Muscle layer of duodenum (tissue), 2 donors: ENCODE measurements around the gene PSMC3.

Source experiments
- H3K27ac ChIP-seq: one replicate; pipeline ENCODE4 v1.7.0; 2013; ENCODE audit warnings: mild to moderate bottlenecking, low read length
- H3K27me3 ChIP-seq: one replicate; pipeline ENCODE4 v1.7.0; 2013; ENCODE audit warnings: low read depth, mild to moderate bottlenecking, control low read depth, low read length
- H3K36me3 ChIP-seq, 2 donors: one replicate each; pipeline ENCODE4 v1.7.0; 2013; ENCODE audit warnings: low read length in 2 of 2, control low read depth in 1 of 2, mild to moderate bottlenecking in 1 of 2; ENCODE audit not compliant: insufficient read depth in 2 of 2, control insufficient read depth in 1 of 2
- H3K4me1 ChIP-seq, 2 donors: one replicate each; pipeline ENCODE4 v1.7.0; 2013; ENCODE audit warnings: low read length in 2 of 2, mild to moderate bottlenecking in 2 of 2, control low read depth in 1 of 2, moderate library complexity in 1 of 2; ENCODE audit not compliant: insufficient read depth in 2 of 2, control insufficient read depth in 1 of 2
- H3K4me3 ChIP-seq, 2 donors: one replicate each; pipeline ENCODE4 v1.7.0; 2013; ENCODE audit warnings: low read length in 2 of 2, low read depth in 1 of 2, mild to moderate bottlenecking in 1 of 2
- H3K9me3 ChIP-seq, 2 donors: one replicate each; pipeline ENCODE4 v1.7.0; 2013; ENCODE audit warnings: low read length in 2 of 2, control low read depth in 1 of 2, mild to moderate bottlenecking in 1 of 2; ENCODE audit not compliant: control insufficient read depth in 1 of 2
- donor health status: healthy.

The PSMC3 gene

DNA sequence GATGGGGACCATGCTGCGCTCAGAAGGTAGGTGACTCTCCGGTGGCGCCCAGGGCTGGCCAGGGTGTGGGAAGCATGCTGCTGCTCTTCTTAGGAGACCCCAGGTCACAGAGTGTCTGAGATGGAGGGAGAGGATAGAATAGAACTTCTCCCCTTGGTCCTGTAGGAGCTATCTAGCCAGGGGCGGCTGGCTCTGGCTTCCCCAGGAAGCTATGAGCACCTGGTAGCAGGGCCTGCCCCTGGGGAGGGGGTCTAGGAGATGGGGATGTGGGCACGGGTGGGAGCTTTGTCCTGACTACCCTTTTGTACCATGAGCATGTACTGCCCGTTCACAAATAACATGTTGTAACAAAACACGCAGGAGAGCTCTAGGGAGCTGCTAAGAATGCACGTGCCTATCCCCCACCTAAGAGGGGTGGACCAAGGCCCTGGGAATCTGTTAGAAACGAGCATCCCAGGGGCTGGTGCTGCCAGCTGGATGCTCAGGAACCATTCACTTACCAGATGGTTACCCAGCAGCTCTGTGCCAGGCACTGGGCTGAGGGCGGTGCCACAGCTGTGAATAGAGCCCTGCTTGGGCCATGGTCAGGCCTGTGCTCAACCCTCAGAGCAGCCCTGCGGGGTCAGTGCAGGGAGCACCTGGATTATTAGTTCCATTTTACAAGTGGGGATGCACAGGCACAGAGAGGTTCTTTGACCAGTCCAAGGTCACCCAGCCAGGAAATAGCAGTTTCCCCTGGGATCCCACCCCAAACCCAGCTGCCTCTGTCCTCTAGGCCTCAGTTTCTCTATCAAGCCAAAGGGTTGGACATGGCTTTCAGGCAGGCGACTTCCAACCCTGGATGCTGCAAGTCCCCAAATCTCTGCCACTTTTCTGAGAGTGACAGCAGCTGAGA, 15.6 kb downstream of the PSMC3 start:
- H3K27ac ChIP-seq, result no peak overlapping the region
- peaks cover 9 to 56% of the 10 kb centered on the region in 2 donors for H3K4me1 ChIP-seq
- H3K27me3 ChIP-seq, result no peaks in the 10 kb centered on the region
- peaks cover 20 to 46% of the 10 kb centered on the region in 2 donors for H3K36me3 ChIP-seq
- peak overlapping the region in 1 of 2 donors; percentile 64 for H3K4me3 ChIP-seq
- H3K9me3 ChIP-seq, result no peaks in the 10 kb centered on the region

DNA sequence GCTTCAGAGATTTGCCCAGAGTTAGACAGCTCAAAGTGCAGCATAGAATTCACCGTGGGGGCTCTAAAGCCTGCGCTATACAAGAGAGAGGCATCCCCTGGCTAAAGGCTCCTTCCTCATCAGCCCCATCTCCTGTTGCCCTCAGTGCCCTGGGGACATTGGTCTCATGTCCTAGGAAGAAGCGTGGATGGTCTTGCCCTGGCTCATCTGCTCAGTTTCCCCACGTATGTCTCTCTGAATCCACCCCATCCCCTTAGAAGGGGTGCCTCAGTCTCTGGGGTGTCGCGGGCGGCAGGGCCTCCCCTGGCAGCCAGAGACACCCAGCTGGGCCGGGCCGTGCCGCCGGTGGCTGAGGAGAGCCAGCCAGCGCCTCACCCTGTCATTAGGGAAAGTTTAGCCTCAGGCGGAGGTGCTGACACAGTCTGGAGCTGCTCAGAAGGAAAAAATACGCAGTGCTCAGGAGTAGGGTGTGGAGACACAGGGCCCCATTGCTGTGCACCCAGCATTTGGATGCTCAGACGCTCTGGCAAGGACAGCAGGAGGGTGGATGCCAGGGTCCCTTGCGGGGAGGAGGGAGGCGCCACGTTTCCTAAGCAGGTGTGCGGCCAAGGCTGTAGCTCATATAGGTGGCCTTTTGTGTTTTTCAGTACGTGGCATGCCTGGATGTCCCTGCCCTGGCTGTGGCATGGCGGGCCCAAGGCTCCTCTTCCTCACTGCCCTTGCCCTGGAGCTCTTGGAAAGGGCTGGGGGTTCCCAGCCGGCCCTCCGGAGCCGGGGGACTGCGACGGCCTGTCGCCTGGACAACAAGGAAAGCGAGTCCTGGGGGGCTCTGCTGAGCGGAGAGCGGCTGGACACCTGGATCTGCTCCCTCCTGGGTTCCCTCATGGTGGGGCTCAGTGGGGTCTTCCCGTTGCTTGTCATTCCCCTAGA, 16.5 kb downstream of the PSMC3 start:
- H3K4me3 ChIP-seq, result peak overlapping the region; percentile 64 to 93
- H3K27ac ChIP-seq, result peak overlapping the region; percentile 96
- no peaks in the 10 kb centered on the region for H3K9me3 ChIP-seq
- H3K27me3 ChIP-seq, result no peaks in the 10 kb centered on the region
- peaks cover 16 to 37% of the 10 kb centered on the region in 2 donors for H3K36me3 ChIP-seq
- peaks cover 9 to 47% of the 10 kb centered on the region in 2 donors for H3K4me1 ChIP-seq

DNA sequence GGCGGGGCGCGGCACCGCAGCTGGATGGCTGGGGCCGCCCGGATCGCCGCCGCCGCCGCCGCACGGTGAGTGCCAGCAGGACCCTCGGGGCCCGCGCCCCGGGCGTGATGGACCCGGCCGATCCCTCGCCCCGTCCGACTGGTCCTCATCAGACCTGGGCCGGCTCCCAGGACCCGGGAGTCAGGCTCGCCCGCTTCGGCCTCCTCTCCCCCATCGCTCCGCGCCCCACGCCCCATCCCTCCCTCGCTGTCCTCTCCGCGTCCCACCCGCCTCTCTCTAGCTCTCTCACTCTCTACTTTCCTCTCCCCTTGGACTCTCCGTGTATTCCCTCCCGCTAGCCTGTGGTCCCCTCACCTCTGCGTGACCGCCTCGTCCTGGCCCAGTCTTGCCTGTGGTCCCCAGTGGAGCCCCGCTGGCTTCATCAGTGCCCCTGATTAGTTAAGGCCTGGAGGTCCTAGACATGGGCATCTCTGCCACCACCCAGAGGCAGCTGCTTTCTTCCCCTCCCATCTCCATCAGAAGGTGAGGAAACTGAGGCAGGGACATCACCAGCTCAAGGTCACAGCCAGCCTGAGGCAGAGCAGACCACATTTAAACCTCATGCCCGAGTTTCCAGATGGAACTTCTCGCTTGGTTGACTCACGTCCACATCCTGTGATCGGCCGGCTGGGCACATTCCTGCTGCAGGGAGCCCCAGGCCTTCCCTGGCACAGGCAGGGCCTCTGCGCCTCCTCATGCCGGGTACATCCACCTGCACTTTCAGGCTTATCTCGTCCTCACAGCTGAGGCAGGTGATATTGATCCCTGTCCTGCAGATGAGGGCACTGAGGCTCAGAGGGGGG, 17.4 kb downstream of the PSMC3 start:
- peaks cover 12 to 29% of the 10 kb centered on the region in 2 donors for H3K36me3 ChIP-seq
- H3K27me3 ChIP-seq, result no peaks in the 10 kb centered on the region
- peak overlapping the region; percentile 96 for H3K27ac ChIP-seq
- H3K9me3 ChIP-seq, result no peaks in the 10 kb centered on the region
- peaks cover 9 to 38% of the 10 kb centered on the region in 2 donors for H3K4me1 ChIP-seq
- peak overlapping the region; percentile 64 to 93 for H3K4me3 ChIP-seq

DNA sequence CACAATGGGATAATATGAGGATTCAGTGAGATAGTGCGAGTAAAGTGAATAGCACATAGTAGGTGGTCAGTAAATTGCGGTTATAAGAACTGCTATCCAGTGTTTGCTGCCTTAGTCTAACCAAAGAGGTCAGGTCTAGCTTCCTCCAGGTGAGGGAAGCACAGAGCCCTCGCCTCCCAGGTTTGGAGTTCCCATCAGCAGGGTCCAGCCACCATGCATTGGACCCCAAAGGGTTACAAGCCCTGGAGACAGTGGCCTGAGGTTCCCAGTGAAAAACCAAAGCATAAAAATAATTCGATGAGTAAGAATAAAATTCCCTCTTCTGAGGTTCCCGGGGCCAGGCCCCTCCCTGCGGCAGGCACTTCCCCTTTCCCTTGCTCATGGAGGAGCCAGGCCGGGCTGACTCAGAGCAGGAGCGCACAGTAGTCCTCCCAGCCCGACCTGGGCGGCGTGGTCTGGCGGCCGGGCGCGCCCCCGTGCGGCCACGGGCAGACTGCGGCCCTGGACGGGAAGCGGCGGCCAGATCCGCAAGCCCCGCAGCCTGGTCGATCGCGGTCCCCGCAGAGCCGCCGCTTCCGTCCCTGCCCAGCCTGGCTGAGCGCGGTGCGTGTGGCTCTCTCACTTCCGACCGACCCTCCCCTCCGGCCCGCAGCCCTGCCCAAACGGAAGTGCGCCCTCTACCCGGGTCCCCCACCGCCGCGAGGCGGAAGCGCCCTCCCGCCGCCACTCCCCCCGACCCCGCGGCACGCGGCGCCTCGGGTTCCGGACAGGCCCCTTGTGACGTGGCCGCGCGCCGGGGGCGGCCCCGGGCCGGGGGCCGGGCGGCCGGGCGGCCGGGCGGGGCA, 18.3 kb downstream of the PSMC3 start, which contains the start of gene SLC39A13:
Gene SLC39A13 (plus strand): TSS at position 845 of the 845 bp plus-strand sequence. CDS start 1,505 bp downstream, outside the sequence.
- peaks cover 9 to 33% of the 10 kb centered on the region in 2 donors for H3K4me1 ChIP-seq
- H3K27me3 ChIP-seq, result no peaks in the 10 kb centered on the region
- H3K27ac ChIP-seq, result peak within 1 kb of the TSS; percentile 100
- H3K4me3 ChIP-seq, result peak within 1 kb of the TSS; percentile 72 to 93
- H3K36me3 ChIP-seq, result peaks cover 6 to 22% of the 10 kb centered on the region in 2 donors
- H3K9me3 ChIP-seq, result no peaks in the 10 kb centered on the region

DNA sequence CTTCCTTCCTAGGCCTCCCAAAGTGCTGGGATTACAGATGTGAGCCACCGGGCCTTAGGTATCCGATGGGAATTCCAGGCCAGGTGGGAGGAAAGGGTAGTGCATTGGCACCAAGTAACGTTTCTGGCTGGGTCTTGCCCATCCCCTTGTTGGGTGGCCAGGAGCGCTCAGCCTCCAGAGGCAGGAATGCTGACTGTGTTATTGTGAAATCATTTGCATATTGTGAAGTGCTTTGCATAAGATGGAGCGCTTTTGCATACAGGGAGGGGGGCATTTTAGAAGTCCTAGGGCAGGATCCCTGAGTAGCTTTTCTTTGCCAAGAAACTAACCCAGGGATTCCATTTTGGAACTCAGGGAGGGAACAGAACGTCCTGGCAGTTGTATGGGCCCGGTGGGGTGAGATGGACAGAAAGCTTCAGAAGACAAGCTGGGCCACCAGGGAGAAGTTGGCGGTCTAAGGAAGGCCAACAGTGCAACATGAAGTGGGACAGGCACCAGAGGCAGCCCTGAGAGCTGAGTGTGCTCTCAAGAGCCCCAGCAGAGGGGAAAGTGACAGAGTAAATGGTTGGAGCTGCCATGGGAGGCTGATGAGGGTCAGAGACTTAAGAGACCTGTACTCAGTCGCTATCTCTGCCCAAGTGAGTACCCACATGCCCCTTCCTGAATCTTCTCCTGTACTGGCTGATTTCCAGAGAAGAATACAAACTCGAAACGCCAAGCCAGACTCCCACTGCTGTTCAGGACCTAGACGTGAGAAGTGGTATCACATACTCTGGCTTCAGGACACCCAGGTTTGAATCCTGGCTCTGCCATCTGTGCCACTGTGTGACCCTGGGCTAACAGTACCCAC, 19.1 kb downstream of the PSMC3 start:
- Histone ChIP-seq H3K9me3 (no peaks in the 10 kb centered on the region), H3K36me3 (peaks cover 6 to 22% of the 10 kb centered on the region in 2 donors), H3K27ac (peak overlapping the region; percentile 100), H3K4me1 (peaks cover 9 to 33% of the 10 kb centered on the region in 2 donors), H3K27me3 (no peaks in the 10 kb centered on the region), H3K4me3 (peak overlapping the region; percentile 72 to 92)

DNA sequence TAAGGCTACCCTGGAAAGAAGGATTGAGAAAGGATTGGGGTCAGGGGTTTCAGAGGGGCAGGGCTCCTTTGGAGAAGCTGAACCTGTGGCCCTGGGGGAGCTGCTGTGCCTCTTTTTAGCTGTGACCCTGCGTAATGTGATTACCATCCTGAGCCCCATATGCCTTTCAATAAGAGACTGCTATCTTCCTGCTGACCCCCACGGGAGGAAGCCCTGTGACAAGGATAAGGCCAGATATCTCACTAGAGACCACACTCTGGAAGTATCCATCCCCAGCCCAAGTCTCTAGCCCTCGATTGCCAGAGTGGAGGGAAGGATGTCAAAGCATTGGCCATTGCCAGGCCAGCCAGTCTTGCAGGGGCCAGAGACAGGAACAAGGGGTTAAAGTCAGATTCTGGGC, 22.7 kb downstream of the PSMC3 start:
- Histone ChIP-seq H3K4me1 (peaks cover 9 to 16% of the 10 kb centered on the region in 2 donors), H3K36me3 (peaks cover 0 to 4% of the 10 kb centered on the region in 2 donors), H3K4me3 (no peak overlapping the region), H3K27me3 (no peaks in the 10 kb centered on the region), H3K9me3 (no peaks in the 10 kb centered on the region), H3K27ac (no peak overlapping the region)

DNA sequence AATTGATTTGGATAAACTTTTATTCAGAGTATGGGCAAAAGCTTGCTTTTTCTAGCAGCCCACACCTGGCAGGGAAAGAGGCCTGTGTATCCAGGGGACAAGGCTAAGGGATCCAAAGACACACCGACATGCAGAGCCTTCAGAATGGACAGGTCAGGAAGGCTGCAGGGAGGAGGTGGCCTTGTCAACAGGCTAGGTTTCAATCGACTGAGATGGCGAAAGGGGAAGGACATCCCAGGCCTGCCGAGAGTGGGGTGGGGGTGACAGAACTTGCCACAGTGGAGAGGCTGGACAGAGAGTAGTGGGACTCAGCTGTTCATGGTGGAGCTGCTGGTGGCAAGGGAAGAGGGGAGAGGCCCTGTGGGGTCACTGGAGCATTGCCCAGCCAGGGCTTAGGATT, 23.1 kb downstream of the PSMC3 start:
- H3K4me1 ChIP-seq, result peaks cover 9 to 16% of the 10 kb centered on the region in 2 donors
- no peak overlapping the region for H3K27ac ChIP-seq
- H3K36me3 ChIP-seq, result peaks cover 0 to 4% of the 10 kb centered on the region in 2 donors
- no peak overlapping the region for H3K4me3 ChIP-seq
- H3K27me3 ChIP-seq, result no peaks in the 10 kb centered on the region
- H3K9me3 ChIP-seq, result no peaks in the 10 kb centered on the region

DNA sequence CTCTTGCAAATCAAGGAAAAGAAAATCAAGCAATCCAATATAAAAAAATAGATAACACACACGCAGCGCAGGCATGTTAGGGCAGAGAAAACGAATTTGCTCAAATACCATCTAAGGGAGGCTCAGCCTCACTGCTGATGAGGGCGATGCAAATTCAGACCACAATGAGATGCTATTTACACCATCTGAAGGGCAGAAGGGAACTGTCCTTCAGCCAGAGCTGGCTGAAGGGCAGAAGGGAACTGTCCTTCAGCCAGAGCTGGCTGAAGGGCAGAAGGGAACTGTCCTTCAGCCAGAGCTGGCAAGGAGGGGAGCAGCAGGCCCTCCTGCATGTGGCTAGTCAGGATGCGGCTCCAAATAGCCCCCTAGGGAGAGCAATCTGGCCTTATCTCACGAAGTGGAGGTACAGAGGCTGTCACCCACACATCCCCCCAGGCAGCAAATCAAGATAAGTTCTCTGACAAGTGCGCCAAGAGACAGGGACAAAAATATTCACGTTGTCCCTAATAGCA, 25.4 kb downstream of the PSMC3 start:
- Histone ChIP-seq H3K27me3 (no peaks in the 10 kb centered on the region), H3K4me3 (peak overlapping the region; percentile 47 to 66), H3K9me3 (no peaks in the 10 kb centered on the region), H3K4me1 (peaks cover 0 to 7% of the 10 kb centered on the region in 2 donors), H3K27ac (peak overlapping the region; percentile 26), H3K36me3 (no peaks in the 10 kb centered on the region)
